ENCODE data around the gene WASHC2C.
"Not testable (repeated sequence)": the region's sequence is repeated elsewhere in the genome, so short reads cannot be mapped to it uniquely, and the experiment has no call there.

Gene WASHC2C

DNA sequence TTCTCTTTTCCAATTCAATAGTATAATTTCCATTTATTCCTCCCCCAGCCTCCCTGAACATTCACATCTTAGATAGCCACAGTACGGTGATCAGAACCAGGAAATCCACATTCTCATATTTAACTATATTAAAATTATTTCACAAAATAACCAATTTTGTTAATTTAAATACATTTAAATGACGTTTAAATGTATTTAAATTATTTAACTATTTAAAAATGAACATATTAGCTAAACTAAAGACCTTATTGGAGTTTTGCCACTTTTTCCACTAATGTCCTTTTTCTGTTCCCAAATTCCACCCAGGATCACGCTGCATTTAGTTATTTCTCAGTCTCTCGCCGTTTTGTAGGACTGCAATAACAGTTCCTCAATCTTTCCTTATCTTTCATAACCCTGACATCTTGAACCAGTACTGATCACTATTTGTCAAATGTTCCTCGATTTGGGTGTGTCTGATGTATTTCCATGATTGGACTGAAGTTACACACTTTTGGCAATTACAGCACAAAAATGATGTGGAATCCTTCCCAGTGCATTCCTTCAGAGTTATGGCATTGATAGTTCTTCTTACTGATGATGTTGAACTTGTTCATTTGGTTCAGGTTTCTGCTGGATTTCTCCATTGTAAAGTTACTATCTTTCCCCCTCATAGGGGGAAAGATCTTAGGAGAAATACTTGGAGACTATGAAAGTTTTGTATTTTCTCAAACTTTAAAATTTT, 93.2 kb downstream of the WASHC2C start:
- DNase-seq (ENCODE audit: extremely low read depth in 1 of 2, low read depth in 1 of 2) = not testable (repeated sequence)

DNA sequence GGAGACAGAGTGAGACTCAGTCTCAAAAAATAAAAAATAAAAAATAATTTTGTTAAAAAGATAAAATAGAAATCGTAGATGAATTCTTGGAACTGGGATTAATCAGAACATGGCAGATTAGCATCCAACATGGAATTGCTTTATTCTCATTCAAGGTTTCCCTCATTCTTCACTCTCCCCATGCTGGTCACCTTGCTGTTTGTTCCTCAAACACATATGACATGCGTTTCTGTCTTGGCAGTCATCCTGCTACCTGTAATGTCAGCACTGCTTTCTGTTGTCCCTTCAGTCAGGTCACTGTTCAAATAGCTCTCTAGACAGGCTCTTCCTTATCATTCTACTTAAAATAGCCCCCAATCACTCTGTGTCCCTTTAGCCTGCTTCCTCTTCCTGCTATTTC, 95.9 kb downstream of the WASHC2C start:
- DNase-seq (ENCODE audit: extremely low read depth in 1 of 2, low read depth in 1 of 2) = not testable (repeated sequence)

Measured in stimulated activated CD8-positive, alpha-beta memory T cell treated with anti-CD3 and anti-CD28 coated beads, Interleukin-7, amount 100 ng/mL, for 48 hours (primary cell).